Ishikawa (cell line): ENCODE measurements around the gene ERGIC1.

Source experiments
- RAD21 ChIP-seq: IDR thresholded peaks from 2 replicates; pipeline ENCODE4 v1.6.1; 2012; ENCODE audit warnings: low read depth
- TF ChIP-seq, protein P1 (sequence below): IDR thresholded peaks from 2 replicates; pipeline ENCODE4 v1.6.1; 2012

DNA sequence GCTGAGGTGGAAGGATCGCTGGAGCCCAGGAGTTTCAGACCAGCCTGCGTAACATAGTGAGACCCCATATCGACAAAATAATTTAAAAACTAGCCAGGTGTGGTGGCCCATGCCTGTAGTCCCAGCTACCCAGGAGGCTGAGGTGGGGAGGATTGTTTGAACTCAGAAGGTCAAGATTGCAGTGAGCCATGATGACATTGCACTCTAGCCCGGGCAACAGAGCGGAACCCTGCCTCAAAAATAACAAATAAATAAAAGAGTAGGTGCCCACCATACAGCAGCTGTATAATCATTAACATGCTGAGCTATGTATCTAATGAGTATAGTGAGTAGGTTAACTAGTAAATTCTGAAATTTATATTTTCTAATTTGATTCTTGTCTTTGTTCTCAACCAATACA is 138.5 kb downstream of the ERGIC1 start:
- TF ChIP-seq, protein P1, sequence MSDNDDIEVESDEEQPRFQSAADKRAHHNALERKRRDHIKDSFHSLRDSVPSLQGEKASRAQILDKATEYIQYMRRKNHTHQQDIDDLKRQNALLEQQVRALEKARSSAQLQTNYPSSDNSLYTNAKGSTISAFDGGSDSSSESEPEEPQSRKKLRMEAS = no peak
- TF ChIP-seq RAD21 = no peak
